GM21423 (cell line): ENCODE measurements around the gene MED26.

Experiments
- ATAC-seq: cut with Tn5 transposase; IDR thresholded peaks from one replicate; pipeline ENCODE4 v1.9.1; 2021; ENCODE audit warnings: mild to moderate bottlenecking, moderate library complexity; ENCODE audit not compliant: unreplicated experiment

The MED26 gene

GRCh38 chr19:16591803-16592556 is 36.0 kb downstream of the MED26 start:
- ATAC-seq, result no peak

GRCh38 chr19:16590876-16591802 is 36.9 kb downstream of the MED26 start:
- ATAC-seq, result no peak

- ATAC-seq, result no peak
These were observed 38.1 kb downstream of the MED26 start for GRCh38 chr19:16589917-16590316.

GRCh38 chr19:16588824-16589577 is 39.0 kb downstream of the MED26 start:
- peak; percentile 6 for ATAC-seq

- ATAC-seq, result peak; percentile 31
These were observed 39.9 kb downstream of the MED26 start for GRCh38 chr19:16587833-16588823.

GRCh38 chr19:16586991-16587832 is 40.8 kb downstream of the MED26 start:
- ATAC-seq, result no peak

- ATAC-seq, result no peak
These were observed 41.5 kb downstream of the MED26 start for GRCh38 chr19:16586477-16586871.

GRCh38 chr19:16585808-16586476 is 42.1 kb downstream of the MED26 start:
- peak; percentile 28 for ATAC-seq

- ATAC-seq, result no peak
These were observed 42.8 kb downstream of the MED26 start for GRCh38 chr19:16585094-16585801.

GRCh38 chr19:16584248-16585093 is 43.5 kb downstream of the MED26 start:
- ATAC-seq, result peak; percentile 45

GRCh38 chr19:16582486-16583261 is 45.3 kb downstream of the MED26 start:
- ATAC-seq, result no peak

- ATAC-seq, result no peak
These were observed 46.0 kb downstream of the MED26 start for GRCh38 chr19:16581971-16582343.

- ATAC-seq, result no peak
These were observed 46.6 kb downstream of the MED26 start for GRCh38 chr19:16581145-16581970.

GRCh38 chr19:16579381-16579780 is 48.6 kb downstream of the MED26 start:
- no peak for ATAC-seq

- no peak for ATAC-seq
These were observed 50.4 kb downstream of the MED26 start for GRCh38 chr19:16577531-16577985.
